ENCODE data around the gene TMEM147. TPM values are rescaled to one million over a fixed set of nuclear protein-coding genes. Genes with fewer than 3 reads are reported as not detected.

TMEM147 gene
- total RNA-seq, 1 donor from 2014 or later: 104 TPM

GRCh38 chr19:35549879-35550523 lies 4.6 kb downstream of the TMEM147 start:
- Histone ChIP-seq H3K27me3 (no peaks in the 10 kb centered on the region), H3K36me3 (no peaks in the 10 kb centered on the region), H3K4me3 (no peak overlapping the region), H3K4me1 (peaks cover 16% of the 10 kb centered on the region), H3K27ac (no peak overlapping the region), H3K9me3 (no peaks in the 10 kb centered on the region)
- intact Hi-C loops (cut with DNase I): loop anchor here (5.0 kb wide), 1 partner anchor 167 kb away; the partner anchor contains the start of gene KMT2B
- DNase-seq (ENCODE audit: extremely low spot score in 2 of 2): no peak
- TF ChIP-seq POLR2AphosphoS5 (IDR thresholded peaks at IDR 0.05; ENCODE audit: insufficient read depth in 1 of 2, low read depth in 1 of 2) (no peak), CTCF (IDR thresholded peaks at IDR 0.05) (no peak), POLR2A (IDR thresholded peaks at IDR 0.05) (no peak)

- Histone ChIP-seq H3K4me3 (no peak overlapping the region), H3K36me3 (no peaks in the 10 kb centered on the region), H3K27ac (no peak overlapping the region), H3K4me1 (peaks cover 12% of the 10 kb centered on the region), H3K27me3 (no peaks in the 10 kb centered on the region), H3K9me3 (no peaks in the 10 kb centered on the region)
- TF ChIP-seq POLR2A (IDR thresholded peaks at IDR 0.05) (no peak), POLR2AphosphoS5 (IDR thresholded peaks at IDR 0.05; ENCODE audit: insufficient read depth in 1 of 2, low read depth in 1 of 2) (no peak), CTCF (IDR thresholded peaks at IDR 0.05) (no peak)
- intact Hi-C loops (cut with DNase I): no loop called here
- DNase-seq (ENCODE audit: extremely low spot score in 2 of 2): no peak
Measured at GRCh38 chr19:35551091-35551810, 5.8 kb downstream of the TMEM147 start.

GRCh38 chr19:35552534-35553384 lies 7.3 kb downstream of the TMEM147 start:
- H3K4me3 ChIP-seq: no peak overlapping the region
- H3K27ac ChIP-seq: no peak overlapping the region
- H3K27me3 ChIP-seq: no peaks in the 10 kb centered on the region
- no peaks in the 10 kb centered on the region for H3K9me3 ChIP-seq
- no peaks in the 10 kb centered on the region for H3K36me3 ChIP-seq
- TF ChIP-seq POLR2A (IDR thresholded peaks at IDR 0.05) (no peak), POLR2AphosphoS5 (IDR thresholded peaks at IDR 0.05; ENCODE audit: insufficient read depth in 1 of 2, low read depth in 1 of 2) (no peak), CTCF (IDR thresholded peaks at IDR 0.05) (no peak)
- no peak for DNase-seq (ENCODE audit: extremely low spot score in 2 of 2)
- intact Hi-C loops (cut with DNase I): no loop called here
- H3K4me1 ChIP-seq: peaks cover 4% of the 10 kb centered on the region

- Histone ChIP-seq H3K9me3 (no peaks in the 10 kb centered on the region), H3K27ac (no peak overlapping the region), H3K4me3 (no peak overlapping the region), H3K4me1 (peaks cover 11% of the 10 kb centered on the region), H3K36me3 (no peaks in the 10 kb centered on the region), H3K27me3 (no peaks in the 10 kb centered on the region)
- TF ChIP-seq POLR2A (IDR thresholded peaks at IDR 0.05): no peak
- no peak for TF ChIP-seq CTCF (IDR thresholded peaks at IDR 0.05)
- no peak for TF ChIP-seq POLR2AphosphoS5 (IDR thresholded peaks at IDR 0.05; ENCODE audit: insufficient read depth in 1 of 2, low read depth in 1 of 2)
- intact Hi-C loops (cut with DNase I): no loop called here
- no peak for DNase-seq (ENCODE audit: extremely low spot score in 2 of 2)
Measured at GRCh38 chr19:35553385-35554000, 8.1 kb downstream of the TMEM147 start.
